ENCODE measurements around the gene SLA2.
A peak's percentile ranks its signal among the peaks of the same experiment; 100 is the strongest.
"Not testable (repeated sequence)": the region's sequence is repeated elsewhere in the genome, so short reads cannot be mapped to it uniquely, and the experiment has no call there.

Gene SLA2

GRCh38 chr20:36644706-36645095 lies 1.3 kb downstream of the SLA2 start:
- peak in 1 of 2 experiments; percentile 60 for DNase-seq

- peak; percentile 65 to 72 for DNase-seq
Measured at GRCh38 chr20:36644032-36644705, 1.8 kb downstream of the SLA2 start.

GRCh38 chr20:36642136-36642535 lies 3.9 kb downstream of the SLA2 start:
- no peak for DNase-seq

- DNase-seq: no peak
Measured at GRCh38 chr20:36641506-36641843, 4.5 kb downstream of the SLA2 start.

- not testable (repeated sequence) for DNase-seq
Measured at GRCh38 chr20:36638876-36639400, 7.1 kb downstream of the SLA2 start.

GRCh38 chr20:36634342-36634741 lies 11.7 kb downstream of the SLA2 start:
- no peak for DNase-seq

GRCh38 chr20:36633285-36633772 lies 12.7 kb downstream of the SLA2 start:
- DNase-seq: no peak

- DNase-seq: no peak
Measured at GRCh38 chr20:36632487-36633284, 13.3 kb downstream of the SLA2 start.

- DNase-seq: no peak
Measured at GRCh38 chr20:36632147-36632486, 13.9 kb downstream of the SLA2 start.

- DNase-seq: no peak
Measured at GRCh38 chr20:36631646-36632045, 14.3 kb downstream of the SLA2 start.

GRCh38 chr20:36629719-36630681 lies 16.0 kb downstream of the SLA2 start:
- DNase-seq: peak; percentile 49 to 61

- DNase-seq: no peak
Measured at GRCh38 chr20:36628076-36628475, 17.9 kb downstream of the SLA2 start.

- no peak for DNase-seq
Measured at GRCh38 chr20:36624944-36625324, 21.1 kb downstream of the SLA2 start.

GRCh38 chr20:36624068-36624943 lies 21.7 kb downstream of the SLA2 start:
- DNase-seq: no peak

- DNase-seq: no peak
Measured at GRCh38 chr20:36623444-36623843, 22.6 kb downstream of the SLA2 start.

- DNase-seq: no peak
Measured at GRCh38 chr20:36620917-36621316, 25.1 kb downstream of the SLA2 start.

GRCh38 chr20:36614781-36615557 lies 31.0 kb downstream of the SLA2 start:
- no peak for DNase-seq

GRCh38 chr20:36613974-36614373 lies 32.0 kb downstream of the SLA2 start:
- DNase-seq: no peak

GRCh38 chr20:36611625-36612024 lies 34.4 kb downstream of the SLA2 start:
- no peak for DNase-seq

GRCh38 chr20:36608388-36608728 lies 37.6 kb downstream of the SLA2 start:
- not testable (repeated sequence) for DNase-seq

Data from activated CD4-positive, alpha-beta T cell treated with anti-CD3 and anti-CD28 coated beads, Interleukin-2, amount 50 U/mL, for 48 hours (primary cell).